A549 treated with dexamethasone at 1 μM for 4 hours (cell line): ENCODE results near the gene GLRB. TPM values are rescaled to one million over a fixed set of nuclear protein-coding genes. Genes with fewer than 3 reads are reported as not detected.

Source experiments
- total RNA-seq: library from RNA; stranded (reverse); fragments of 200-300 nt; extraction: Qiagen RNA extraction; gene quantifications from 5 replicates; pipeline ENCODE4 v1.2.3, GENCODE V29; 2022

Gene GLRB
- total RNA-seq, result 0.64 to 0.92 TPM (median 0.77 TPM) in 5 replicates

DNA sequence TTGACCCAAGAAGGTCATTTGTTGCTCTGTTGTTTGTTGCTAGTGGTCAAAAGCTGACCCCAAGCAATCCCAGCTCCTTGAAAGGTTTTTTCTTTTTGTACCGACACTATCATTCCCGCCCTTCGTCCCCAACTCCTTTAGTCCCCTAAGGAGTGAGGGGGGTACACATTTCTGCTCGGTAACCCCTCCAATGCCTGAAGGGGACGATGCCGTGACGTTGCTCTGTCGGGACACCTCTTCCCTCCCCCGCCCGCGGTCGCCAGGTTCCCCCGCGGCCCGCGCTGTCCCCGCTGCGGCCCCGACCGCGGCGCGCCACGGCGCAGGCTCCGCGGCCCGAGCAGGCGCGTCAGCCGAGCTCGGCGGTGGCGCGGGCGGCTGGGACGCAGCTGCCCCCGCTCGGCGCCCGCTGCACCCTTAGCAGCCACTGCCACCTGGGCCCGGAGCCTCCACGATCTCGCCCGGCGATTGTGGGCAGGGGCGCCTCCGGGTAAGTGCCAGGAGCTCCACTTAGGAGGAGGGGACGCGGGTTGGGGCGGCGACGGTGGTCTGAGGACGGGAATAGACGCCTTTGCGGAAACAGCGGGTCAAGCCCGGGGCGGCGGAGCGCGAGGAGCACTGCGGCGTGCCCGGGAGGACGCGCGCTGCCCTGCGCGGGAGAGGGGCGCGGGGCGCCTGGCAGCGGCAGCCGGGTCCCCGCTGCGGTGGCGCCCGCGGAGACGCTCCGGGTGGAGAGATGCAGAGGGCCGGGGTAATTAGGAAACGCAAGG lies at the start of gene GLRB:
Gene GLRB, plus strand, starts transcription at position 340 of the 767 bp plus-strand sequence. CDS start 1,875 bp downstream, outside the sequence.

DNA sequence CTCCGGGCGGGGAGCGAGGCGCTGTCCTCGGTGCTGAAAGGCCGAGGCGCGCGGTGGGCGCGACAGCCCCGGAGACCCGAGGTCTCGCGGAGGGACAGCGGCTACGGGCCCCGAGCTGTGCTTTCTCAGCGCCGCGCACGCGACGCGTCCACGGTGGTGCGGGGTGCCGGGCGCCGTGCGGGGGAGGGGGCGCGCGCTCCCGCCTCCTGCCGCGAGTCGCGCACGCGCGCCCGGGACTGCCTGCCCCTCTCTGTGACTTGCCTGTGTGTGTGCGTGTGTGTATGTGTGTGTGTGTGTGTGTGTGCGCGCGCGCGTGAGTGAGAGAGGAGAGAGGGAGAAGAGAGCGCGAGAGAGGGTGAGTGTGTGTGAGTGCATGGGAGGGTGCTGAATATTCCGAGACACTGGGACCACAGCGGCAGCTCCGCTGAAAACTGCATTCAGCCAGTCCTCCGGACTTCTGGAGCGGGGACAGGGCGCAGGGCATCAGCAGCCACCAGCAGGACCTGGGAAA lies 144.5 kb downstream of the GLRB start, which contains the start of gene GRIA2:
Gene GRIA2, plus strand, starts transcription at position 358 of the 511 bp plus-strand sequence. CDS start 315 bp downstream, outside the sequence.

Other genes with a start within 250 kb of the GLRB start
- 2.5 to 3.4 TPM (median 3.2 TPM) in 5 replicates for gene PDGFC, start 104.4 kb upstream of the GLRB start, total RNA-seq
- not detected in 5 replicates for gene GRIA2, start 144.6 kb downstream of the GLRB start, total RNA-seq